ENCODE results near the gene ERI3.

The ERI3 gene

GRCh38 chr1:44261171-44261817, 93.8 kb downstream of the ERI3 start:
- no peak for DNase-seq

- DNase-seq: no peak
Measured at GRCh38 chr1:44260792-44261170, 94.3 kb downstream of the ERI3 start.

GRCh38 chr1:44259090-44259489, 96.0 kb downstream of the ERI3 start:
- no peak for DNase-seq

- DNase-seq: peak; percentile 63
Measured at GRCh38 chr1:44256762-44257554, 98.1 kb downstream of the ERI3 start.

- DNase-seq: no peak
Measured at GRCh38 chr1:44254392-44254910, 100.6 kb downstream of the ERI3 start.

- DNase-seq: no peak
Measured at GRCh38 chr1:44251989-44252671, 102.9 kb downstream of the ERI3 start.

GRCh38 chr1:44251486-44251885, 103.6 kb downstream of the ERI3 start:
- no peak for DNase-seq

- no peak for DNase-seq
Measured at GRCh38 chr1:44250068-44250781, 104.8 kb downstream of the ERI3 start.

GRCh38 chr1:44249543-44249942, 105.5 kb downstream of the ERI3 start:
- DNase-seq: no peak

- DNase-seq: no peak
Measured at GRCh38 chr1:44246806-44247205, 108.3 kb downstream of the ERI3 start.

- DNase-seq: no peak
Measured at GRCh38 chr1:44244986-44245385, 110.1 kb downstream of the ERI3 start.

- no peak for DNase-seq
Measured at GRCh38 chr1:44243782-44244495, 111.1 kb downstream of the ERI3 start.

GRCh38 chr1:44242746-44243145, 112.3 kb downstream of the ERI3 start:
- DNase-seq: no peak

- DNase-seq: no peak
Measured at GRCh38 chr1:44240802-44241671, 114.0 kb downstream of the ERI3 start.

- DNase-seq: no peak
Measured at GRCh38 chr1:44239961-44240371, 115.1 kb downstream of the ERI3 start.

- DNase-seq: no peak
Measured at GRCh38 chr1:44239331-44239960, 115.6 kb downstream of the ERI3 start.

GRCh38 chr1:44238660-44239059, 116.4 kb downstream of the ERI3 start:
- no peak for DNase-seq

GRCh38 chr1:44237721-44238457, 117.2 kb downstream of the ERI3 start:
- no peak for DNase-seq

GRCh38 chr1:44236490-44237272, 118.4 kb downstream of the ERI3 start:
- no peak for DNase-seq
